ENCODE measurements around the gene OBP2A.

Gene OBP2A

DNA sequence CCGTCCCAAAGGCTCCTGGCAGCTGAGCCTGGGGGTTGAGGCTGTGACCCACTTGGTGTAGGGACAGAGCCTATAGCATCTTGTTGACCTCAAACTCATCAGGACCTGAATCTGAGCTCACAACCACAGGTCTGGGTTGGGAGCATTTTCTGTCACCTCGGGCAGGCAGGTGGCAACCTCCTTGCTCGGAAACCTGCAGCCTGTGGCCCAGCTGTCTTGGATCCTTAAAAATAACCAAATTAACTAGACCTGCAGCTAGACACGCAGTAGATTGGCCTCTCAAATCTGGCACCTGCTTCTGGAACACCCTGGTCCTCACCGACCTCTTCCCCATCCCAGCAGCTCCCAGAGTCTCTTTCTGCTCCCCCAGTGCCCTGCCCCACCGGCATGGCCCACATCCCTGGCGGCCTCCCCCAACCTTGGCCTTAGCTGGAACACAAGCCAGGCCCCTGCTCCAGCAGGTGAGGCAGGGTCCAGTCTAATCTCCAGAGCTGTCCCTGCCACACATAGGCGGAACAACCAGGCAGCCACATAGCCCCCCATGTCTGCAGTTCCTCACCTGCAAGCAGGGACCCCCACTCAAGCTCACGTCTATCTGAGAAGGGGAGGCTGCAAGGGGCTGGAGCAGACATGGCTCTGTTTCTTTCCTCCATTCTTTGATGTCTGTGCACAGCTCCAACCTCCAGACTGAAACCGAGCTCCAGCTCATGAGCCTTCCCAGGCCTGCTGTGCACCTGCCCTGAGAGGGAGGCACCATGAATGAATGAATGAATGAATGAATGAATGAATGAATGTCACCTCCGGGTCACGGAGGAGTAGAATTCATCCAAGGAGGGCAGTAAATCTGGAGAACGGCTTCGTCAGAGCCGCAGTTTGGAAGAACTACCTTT lies 43.9 kb downstream of the OBP2A start:
- H3K36me3 Mint-ChIP-seq (ENCODE audit: low read depth), result no peaks in the 10 kb centered on the region
- H3K4me3 Mint-ChIP-seq, result no peak overlapping the region
- no peaks in the 10 kb centered on the region for H3K9me3 Mint-ChIP-seq
- H3K27me3 Mint-ChIP-seq (ENCODE audit: low read depth), result no peaks in the 10 kb centered on the region
- H3K4me1 Mint-ChIP-seq (ENCODE audit: low read depth), result no peaks in the 10 kb centered on the region
- DNase-seq (ENCODE audit: low spot score), result no peak
- H3K27ac Mint-ChIP-seq, result no peak overlapping the region

DNA sequence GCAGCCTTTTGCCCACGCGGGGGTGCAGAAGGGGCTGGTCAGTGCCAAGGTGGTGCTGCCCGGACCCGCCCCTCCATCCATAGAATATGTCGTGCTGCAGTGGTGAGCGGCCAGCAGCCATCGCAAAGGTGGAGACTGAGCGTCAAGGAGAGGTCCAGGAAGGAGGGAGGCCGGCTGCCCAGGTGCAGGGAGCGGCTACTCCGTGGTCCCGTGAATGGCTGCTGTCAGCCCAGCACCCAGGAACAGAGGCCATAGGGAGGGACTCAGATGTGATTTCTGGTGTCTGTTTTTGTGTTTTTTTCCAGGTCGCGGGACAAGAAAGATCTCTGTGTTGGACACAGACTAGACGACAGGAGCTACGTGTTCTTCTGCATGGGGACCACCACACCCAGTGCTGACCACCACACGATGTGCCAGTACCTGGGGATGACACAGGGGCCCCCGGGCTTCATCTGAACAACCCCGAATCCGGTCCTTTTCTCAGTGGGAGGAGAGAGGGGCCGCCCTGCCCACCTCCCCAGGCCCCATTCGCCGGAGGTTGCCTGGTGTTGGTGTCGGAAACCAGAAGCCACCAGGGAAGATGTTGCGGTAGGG lies 44.7 kb downstream of the OBP2A start:
- H3K4me1 Mint-ChIP-seq (ENCODE audit: low read depth), result no peaks in the 10 kb centered on the region
- no peak overlapping the region for H3K4me3 Mint-ChIP-seq
- H3K9me3 Mint-ChIP-seq, result no peaks in the 10 kb centered on the region
- no peak overlapping the region for H3K27ac Mint-ChIP-seq
- no peak for DNase-seq (ENCODE audit: low spot score)
- H3K36me3 Mint-ChIP-seq (ENCODE audit: low read depth), result no peaks in the 10 kb centered on the region
- no peaks in the 10 kb centered on the region for H3K27me3 Mint-ChIP-seq (ENCODE audit: low read depth)

DNA sequence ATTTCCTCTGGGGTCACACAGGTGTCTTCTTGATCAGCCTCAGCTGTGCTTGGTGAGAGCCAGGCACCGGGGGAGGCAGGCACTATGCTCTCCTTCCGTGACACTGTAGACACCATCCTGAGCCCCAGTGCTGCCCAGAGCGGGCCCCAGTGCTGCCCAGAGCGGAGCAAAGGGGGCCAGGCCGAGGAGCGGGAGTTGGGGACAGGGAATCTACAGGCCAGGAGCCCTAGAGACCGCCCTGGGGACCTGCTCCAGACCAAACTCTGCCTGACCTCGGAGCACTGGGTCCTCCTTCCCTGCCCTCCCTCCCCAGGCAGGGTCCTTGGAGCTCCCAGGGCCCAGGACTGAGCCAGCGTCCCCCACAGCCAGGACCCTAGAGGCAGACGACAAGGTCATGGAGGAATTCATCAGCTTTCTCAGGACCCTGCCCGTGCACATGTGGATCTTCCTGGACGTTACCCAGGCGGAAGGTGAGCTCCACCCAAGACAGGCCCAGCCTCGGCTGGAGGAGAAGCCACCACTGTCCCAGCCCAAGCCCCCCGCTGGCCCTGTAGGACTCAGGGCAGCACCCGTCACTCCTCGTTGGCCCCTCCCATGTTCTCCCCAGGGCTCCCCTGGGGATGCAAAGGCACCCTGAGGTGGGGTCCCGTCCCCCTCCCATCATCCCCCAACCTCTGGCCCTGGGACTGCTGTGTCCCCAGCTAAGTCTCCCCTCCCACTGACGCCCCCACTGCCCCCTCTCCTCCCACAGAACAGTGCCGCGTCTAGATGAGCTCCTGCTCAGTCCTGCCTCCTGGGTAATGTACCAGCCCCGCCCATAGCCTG lies 45.8 kb downstream of the OBP2A start:
- Mint-ChIP-seq H3K27me3 (ENCODE audit: low read depth) (no peaks in the 10 kb centered on the region), H3K27ac (no peak overlapping the region), H3K36me3 (ENCODE audit: low read depth) (no peaks in the 10 kb centered on the region), H3K4me1 (ENCODE audit: low read depth) (no peaks in the 10 kb centered on the region), H3K4me3 (no peak overlapping the region), H3K9me3 (no peaks in the 10 kb centered on the region)
- DNase-seq (ENCODE audit: low spot score), result no peak

DNA sequence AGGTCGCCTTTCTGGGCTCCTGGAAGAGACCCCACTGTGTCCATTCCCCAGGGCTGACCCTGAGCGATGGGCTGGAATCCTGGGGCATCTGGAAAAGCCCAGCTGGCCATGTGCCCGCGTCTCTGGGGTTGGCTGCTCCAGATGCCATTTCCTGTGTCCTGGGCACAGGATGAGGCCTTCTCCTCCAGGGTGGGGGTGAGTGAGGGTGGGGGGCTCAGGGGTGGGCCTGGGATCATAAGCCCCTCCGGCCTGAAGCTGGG lies 46.3 kb downstream of the OBP2A start:
- no peaks in the 10 kb centered on the region for H3K4me1 Mint-ChIP-seq (ENCODE audit: low read depth)
- no peak overlapping the region for H3K27ac Mint-ChIP-seq
- no peak overlapping the region for H3K4me3 Mint-ChIP-seq
- no peak for DNase-seq (ENCODE audit: low spot score)
- no peaks in the 10 kb centered on the region for H3K36me3 Mint-ChIP-seq (ENCODE audit: low read depth)
- no peaks in the 10 kb centered on the region for H3K9me3 Mint-ChIP-seq
- H3K27me3 Mint-ChIP-seq (ENCODE audit: low read depth), result peaks cover 3% of the 10 kb centered on the region

DNA sequence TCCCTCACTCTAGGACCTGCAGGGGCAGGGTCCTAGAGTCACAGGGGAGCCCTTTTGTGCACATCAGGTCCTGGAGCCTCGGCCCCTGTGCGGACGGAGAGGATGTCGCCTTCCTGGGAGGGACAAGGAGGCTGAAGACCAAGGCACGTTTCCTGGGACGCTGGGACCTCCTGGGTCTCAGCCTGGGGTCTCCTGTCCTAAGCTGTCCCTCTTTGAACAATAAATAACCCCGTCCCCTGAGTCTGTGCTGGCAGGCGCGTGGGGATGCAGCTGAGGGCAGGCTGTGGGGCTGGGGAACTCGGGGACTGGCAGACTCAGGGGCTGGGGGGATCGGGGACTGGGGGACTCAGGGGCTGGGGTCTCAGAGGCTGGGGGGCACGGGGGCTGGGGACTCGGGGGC lies 46.7 kb downstream of the OBP2A start:
- Mint-ChIP-seq H3K4me3 (no peak overlapping the region), H3K36me3 (ENCODE audit: low read depth) (no peaks in the 10 kb centered on the region), H3K9me3 (no peaks in the 10 kb centered on the region), H3K27ac (no peak overlapping the region), H3K27me3 (ENCODE audit: low read depth) (peaks cover 3% of the 10 kb centered on the region), H3K4me1 (ENCODE audit: low read depth) (no peaks in the 10 kb centered on the region)
- DNase-seq (ENCODE audit: low spot score), result no peak

DNA sequence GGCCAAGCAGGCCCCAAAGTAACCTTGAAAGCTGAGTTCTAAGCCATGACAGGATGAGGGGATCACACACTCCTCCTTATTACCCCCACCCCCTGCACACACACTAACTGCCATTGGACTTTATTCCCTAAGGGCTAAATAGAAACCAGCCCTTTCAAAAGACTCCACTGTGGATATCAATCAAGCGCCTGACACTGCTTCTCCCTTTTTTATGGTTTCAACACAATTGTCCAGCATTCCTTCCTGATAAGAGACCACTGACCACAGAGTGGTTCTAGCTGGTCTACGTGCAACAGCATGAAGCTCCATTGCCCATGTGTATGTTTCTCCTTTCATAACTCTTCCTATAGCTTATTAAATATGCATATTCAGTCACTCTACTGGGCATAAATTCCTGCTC lies 50.3 kb downstream of the OBP2A start:
- Mint-ChIP-seq H3K4me3 (no peak overlapping the region), H3K27ac (no peak overlapping the region), H3K27me3 (ENCODE audit: low read depth) (peaks cover 9% of the 10 kb centered on the region), H3K4me1 (ENCODE audit: low read depth) (no peaks in the 10 kb centered on the region), H3K9me3 (no peaks in the 10 kb centered on the region), H3K36me3 (ENCODE audit: low read depth) (no peaks in the 10 kb centered on the region)
- DNase-seq (ENCODE audit: low spot score), result no peak

Measured in T-helper 2 cell treated with Interferon-gamma antibody and Interleukin-4, amounts not matched to agents 5 μg/mL and 100 μg/mL, for 36 hours (primary cell).